H1 (cell line): Measurements from ENCODE around the gene POTEF.
"Not testable (repeated sequence)": the region's sequence is repeated elsewhere in the genome, so short reads cannot be mapped to it uniquely, and the experiment has no call there.

Experiments used
- BCL11A ChIP-seq, 2 experiments: IDR thresholded peaks; one replicate each; pipeline ENCODE4 v1.6.1; 2011; ENCODE audit warnings: low read depth in 2 of 2, low read length in 2 of 2, mild to moderate bottlenecking in 2 of 2
- CHD1 ChIP-seq: IDR thresholded peaks from 2 replicates; pipeline ENCODE4 v1.6.1; 2012; ENCODE audit warnings: low read depth, low read length, improper control_type of control experiment
- CHD2 ChIP-seq: IDR thresholded peaks from 2 replicates; pipeline ENCODE4 v1.6.1; 2012; ENCODE audit warnings: low read length, improper control_type of control experiment
- CREB1 ChIP-seq: IDR thresholded peaks from 2 replicates; pipeline ENCODE4 v1.6.1; 2012; ENCODE audit warnings: inconsistent platforms
- CTCF ChIP-seq, 3 experiments: IDR thresholded peaks; 1 replicate in 2 of 3; 2 replicates in 1 of 3; pipeline versions ENCODE4 v1.5.1 to v1.6.1; 2011; ENCODE audit warnings: low read length in 3 of 3, mild to moderate bottlenecking in 3 of 3, inconsistent platforms in 2 of 3, low read depth in 1 of 3, moderate library complexity in 1 of 3; ENCODE audit not compliant: insufficient read depth in 1 of 3; ENCODE audit errors: control extremely low read depth in 1 of 3
- EP300 ChIP-seq, 2 experiments: IDR thresholded peaks; 1 replicate in 1 of 2; 2 replicates in 1 of 2; pipeline ENCODE4 v1.6.1; 2011 to 2012; ENCODE audit warnings: low read depth in 2 of 2, low read length in 2 of 2, mild to moderate bottlenecking in 2 of 2, borderline replicate concordance in 1 of 2, inconsistent platforms in 1 of 2, moderate library complexity in 1 of 2
- HDAC2 ChIP-seq, 2 experiments: fragments of 300-600 bp in 1 of 2; sonication (generic) in 1 of 2; IDR thresholded peaks; 2 replicates each; pipeline ENCODE4 v1.6.1; 2011 to 2012; ENCODE audit warnings: low read depth in 2 of 2, low read length in 2 of 2, mild to moderate bottlenecking in 2 of 2, moderate library complexity in 2 of 2, borderline replicate concordance in 1 of 2, inconsistent platforms in 1 of 2
- MAX ChIP-seq: IDR thresholded peaks from 2 replicates; pipeline ENCODE4 v1.6.1; 2012; ENCODE audit warnings: inconsistent platforms
- POLR2A ChIP-seq, 2 experiments: IDR thresholded peaks; 1 replicate in 1 of 2; 2 replicates in 1 of 2; pipeline ENCODE4 v1.6.1; 2011; ENCODE audit warnings: low read depth in 2 of 2, low read length in 2 of 2, mild to moderate bottlenecking in 2 of 2; ENCODE audit errors: control extremely low read depth in 1 of 2
- POU5F1 ChIP-seq: IDR thresholded peaks from 2 replicates; pipeline ENCODE4 v1.6.1; 2011; ENCODE audit warnings: low read depth, mild to moderate bottlenecking, low read length, moderate library complexity

GRCh38 chr2:130162486-130162885, 33.5 kb upstream of the POTEF start:
- not testable (repeated sequence) for TF ChIP-seq POLR2A (IDR thresholded peaks at IDR 0.05; ENCODE audit: control extremely low read depth in 1 of 2, low read depth in 2 of 2, low read length in 2 of 2); EP300 (IDR thresholded peaks at IDR 0.05; ENCODE audit: borderline replicate concordance in 1 of 2, low read depth in 2 of 2, low read length in 2 of 2); CTCF (IDR thresholded peaks at IDR 0.05; ENCODE audit: control extremely low read depth in 1 of 3, insufficient read depth in 1 of 3, low read depth in 1 of 3, low read length in 3 of 3); CHD1; CREB1; CHD2; MAX; HDAC2 (IDR thresholded peaks at IDR 0.05; ENCODE audit: borderline replicate concordance in 1 of 2, low read depth in 2 of 2, low read length in 2 of 2); BCL11A (IDR thresholded peaks at IDR 0.05; ENCODE audit: low read depth in 2 of 2, low read length in 2 of 2); POU5F1
